Central memory CD4-positive, alpha-beta T cell (primary cell): Measurements from ENCODE around the gene RAP1GAP.
"Not testable (repeated sequence)": the region's sequence is repeated elsewhere in the genome, so short reads cannot be mapped to it uniquely, and the experiment has no call there.

Experiments used
- DNase-seq: peaks from one replicate; pipeline ENCODE4 v3.0.0; 2022

Gene RAP1GAP

GRCh38 chr1:21568006-21568746 is 101.0 kb downstream of the RAP1GAP start:
- no peak for DNase-seq

- no peak for DNase-seq
Measured at GRCh38 chr1:21567241-21568005, 101.7 kb downstream of the RAP1GAP start.

GRCh38 chr1:21566361-21566760 is 102.8 kb downstream of the RAP1GAP start:
- DNase-seq: not testable (repeated sequence)

- DNase-seq: no peak
Measured at GRCh38 chr1:21565285-21565684, 103.9 kb downstream of the RAP1GAP start.

GRCh38 chr1:21564521-21565095 is 104.5 kb downstream of the RAP1GAP start:
- DNase-seq: no peak

- DNase-seq: no peak
Measured at GRCh38 chr1:21563971-21564370, 105.2 kb downstream of the RAP1GAP start.

GRCh38 chr1:21562896-21563295 is 106.3 kb downstream of the RAP1GAP start:
- DNase-seq: no peak

- no peak for DNase-seq
Measured at GRCh38 chr1:21560916-21561638, 108.1 kb downstream of the RAP1GAP start.

- no peak for DNase-seq
Measured at GRCh38 chr1:21559788-21560567, 109.2 kb downstream of the RAP1GAP start.

GRCh38 chr1:21553116-21553926 is 115.8 kb downstream of the RAP1GAP start:
- DNase-seq: no peak

GRCh38 chr1:21552715-21553114 is 116.4 kb downstream of the RAP1GAP start:
- DNase-seq: no peak

- DNase-seq: no peak
Measured at GRCh38 chr1:21550866-21551475, 118.2 kb downstream of the RAP1GAP start.

GRCh38 chr1:21550097-21550496 is 119.1 kb downstream of the RAP1GAP start:
- no peak for DNase-seq

- no peak for DNase-seq
Measured at GRCh38 chr1:21547876-21548275, 121.3 kb downstream of the RAP1GAP start.
